HG03139 (cell line): ENCODE results near the gene MIEN1.
"Not testable (repeated sequence)": the region's sequence is repeated elsewhere in the genome, so short reads cannot be mapped to it uniquely, and the experiment has no call there.

Experiments
- ATAC-seq: cut with Tn5 transposase; IDR thresholded peaks from one replicate; pipeline ENCODE4 v1.9.1; 2021; ENCODE audit not compliant: unreplicated experiment

MIEN1 gene, protein sequence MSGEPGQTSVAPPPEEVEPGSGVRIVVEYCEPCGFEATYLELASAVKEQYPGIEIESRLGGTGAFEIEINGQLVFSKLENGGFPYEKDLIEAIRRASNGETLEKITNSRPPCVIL

DNA sequence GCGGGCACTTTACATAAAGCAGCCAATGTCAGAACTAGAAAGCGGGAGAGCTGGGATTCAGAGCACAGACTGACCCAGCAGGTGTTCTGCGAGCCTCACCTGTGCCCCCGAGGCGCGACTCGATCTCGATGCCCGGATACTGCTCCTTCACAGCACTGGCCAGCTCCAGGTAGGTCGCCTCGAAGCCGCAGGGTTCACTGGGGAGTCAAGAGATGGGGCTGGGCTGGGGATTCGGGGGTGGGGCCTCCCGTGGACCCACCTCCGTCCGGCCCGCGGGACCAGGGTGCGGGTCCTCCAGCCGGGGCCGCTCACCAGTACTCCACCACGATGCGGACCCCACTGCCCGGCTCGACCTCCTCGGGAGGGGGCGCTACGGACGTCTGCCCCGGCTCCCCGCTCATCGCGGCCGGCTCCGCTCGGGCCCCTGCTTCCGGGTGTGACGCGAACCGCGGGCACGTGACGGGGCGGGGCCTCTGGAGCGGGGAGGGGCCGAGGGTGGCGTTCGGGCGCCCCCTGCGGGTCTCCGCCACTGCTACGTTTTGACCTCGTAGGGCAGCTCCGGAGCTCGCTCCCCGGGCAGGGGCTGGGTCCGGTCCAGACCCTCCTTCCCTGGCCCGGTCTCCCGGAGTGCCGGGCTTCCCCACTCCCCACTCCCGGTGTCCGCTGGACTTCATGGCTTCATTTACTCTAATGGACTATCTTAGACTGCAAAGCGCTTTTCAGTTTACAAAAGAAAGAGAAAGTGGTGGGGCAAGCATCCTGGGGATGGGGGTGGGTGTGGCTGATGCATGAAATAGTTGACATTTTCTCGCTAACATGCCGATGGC lies at the start of gene MIEN1:
TSS of gene MIEN1 (minus strand) at position 438 of the 827 bp plus-strand sequence. CDS start at position 401, 37 bp downstream.
- peak; percentile 80 for ATAC-seq

DNA sequence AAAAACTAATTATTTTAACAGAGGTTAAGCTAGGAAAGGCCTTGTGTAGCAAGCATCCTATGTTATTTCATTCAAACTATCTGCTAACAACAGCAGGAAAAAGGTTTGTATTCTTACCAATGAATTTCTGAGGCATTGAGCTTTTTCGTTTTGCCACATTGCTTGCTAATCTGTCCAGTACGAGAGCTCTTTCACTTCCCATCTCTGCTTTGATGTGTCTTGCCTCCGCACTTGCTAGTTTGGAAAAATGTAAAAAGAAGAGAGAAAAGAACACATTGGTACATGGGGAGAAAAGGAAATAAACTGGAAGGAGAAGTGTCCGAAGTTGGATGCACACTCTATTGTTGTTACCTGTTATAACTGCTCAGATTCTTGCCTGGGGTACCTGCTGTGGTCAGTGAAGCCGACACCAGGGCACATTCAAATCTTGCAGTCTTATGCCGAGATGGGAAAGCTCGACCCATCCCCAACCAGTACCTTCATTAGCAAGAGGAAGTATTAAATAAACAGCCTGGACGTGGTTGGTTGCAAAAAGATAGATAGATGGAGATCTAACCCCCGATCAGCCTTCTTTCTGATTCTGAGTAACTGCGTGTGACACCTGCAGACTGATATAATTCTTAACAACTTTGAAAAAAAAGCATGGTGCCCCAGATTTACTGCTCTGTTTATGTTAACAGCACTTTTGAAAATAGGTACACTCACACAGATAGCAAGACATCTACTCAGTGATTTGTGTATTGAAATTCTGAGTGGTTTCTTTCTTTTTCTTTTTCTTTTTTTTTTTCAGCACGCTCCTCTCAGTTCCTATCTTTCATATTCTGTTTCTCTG lies 47.4 kb upstream of the MIEN1 start:
- ATAC-seq = no peak

DNA sequence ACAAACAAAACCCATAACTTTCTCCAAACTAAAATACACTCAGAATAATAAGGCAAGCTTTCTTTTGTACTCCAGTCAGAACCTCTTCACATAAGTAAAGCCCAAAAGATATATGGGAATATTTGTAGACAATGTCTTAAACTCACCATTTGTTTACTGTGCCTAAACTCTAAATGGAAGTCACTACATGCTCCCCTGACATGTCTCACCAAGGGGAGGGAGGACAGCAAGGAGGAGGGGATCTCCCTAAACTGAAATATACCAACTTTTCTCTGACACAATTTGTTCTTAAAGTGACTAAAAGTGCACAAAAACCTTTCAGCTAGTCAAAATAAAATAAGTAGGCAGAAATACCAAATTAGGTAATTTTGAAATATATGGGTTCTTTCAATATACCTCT lies 45.9 kb upstream of the MIEN1 start:
- no peak for ATAC-seq

DNA sequence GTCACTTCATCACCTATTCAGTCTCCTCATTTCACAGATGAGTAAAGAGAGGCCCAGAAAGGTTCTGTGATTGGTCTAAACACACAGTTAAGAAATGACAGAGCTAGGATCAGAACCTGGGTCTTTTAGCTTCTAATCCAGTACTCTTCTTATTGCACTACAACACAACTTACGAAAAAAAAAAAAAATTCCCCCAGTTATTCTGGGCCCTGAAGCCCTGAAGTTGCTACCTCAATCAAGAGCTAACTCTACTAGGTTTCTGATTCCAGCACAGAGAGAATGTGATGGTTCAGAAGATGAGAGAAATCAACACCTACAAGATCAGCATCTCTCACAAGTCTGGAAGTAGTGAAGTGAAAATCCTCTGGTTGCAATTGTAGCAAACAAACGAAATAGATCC lies 44.7 kb upstream of the MIEN1 start:
- ATAC-seq = no peak

DNA sequence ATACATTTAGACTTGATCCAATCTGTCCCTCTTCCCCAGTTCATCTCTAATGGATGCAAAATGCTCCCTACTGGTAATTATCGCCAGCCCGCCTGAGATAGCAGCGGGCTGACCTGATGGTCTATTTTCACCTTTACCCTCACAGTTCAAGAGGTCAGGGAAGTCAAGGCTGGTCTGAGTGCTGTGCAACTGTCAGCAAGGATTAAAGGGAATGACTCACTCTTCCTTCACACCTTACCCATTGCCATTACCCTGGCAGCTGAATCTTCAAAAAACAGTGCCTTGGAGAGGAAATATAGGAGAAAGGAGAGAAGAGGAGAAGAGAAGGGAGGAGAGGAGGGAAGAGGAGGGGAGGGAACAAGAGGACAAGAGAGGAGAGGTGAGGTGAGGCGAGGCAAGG lies 43.7 kb upstream of the MIEN1 start:
- ATAC-seq = no peak

DNA sequence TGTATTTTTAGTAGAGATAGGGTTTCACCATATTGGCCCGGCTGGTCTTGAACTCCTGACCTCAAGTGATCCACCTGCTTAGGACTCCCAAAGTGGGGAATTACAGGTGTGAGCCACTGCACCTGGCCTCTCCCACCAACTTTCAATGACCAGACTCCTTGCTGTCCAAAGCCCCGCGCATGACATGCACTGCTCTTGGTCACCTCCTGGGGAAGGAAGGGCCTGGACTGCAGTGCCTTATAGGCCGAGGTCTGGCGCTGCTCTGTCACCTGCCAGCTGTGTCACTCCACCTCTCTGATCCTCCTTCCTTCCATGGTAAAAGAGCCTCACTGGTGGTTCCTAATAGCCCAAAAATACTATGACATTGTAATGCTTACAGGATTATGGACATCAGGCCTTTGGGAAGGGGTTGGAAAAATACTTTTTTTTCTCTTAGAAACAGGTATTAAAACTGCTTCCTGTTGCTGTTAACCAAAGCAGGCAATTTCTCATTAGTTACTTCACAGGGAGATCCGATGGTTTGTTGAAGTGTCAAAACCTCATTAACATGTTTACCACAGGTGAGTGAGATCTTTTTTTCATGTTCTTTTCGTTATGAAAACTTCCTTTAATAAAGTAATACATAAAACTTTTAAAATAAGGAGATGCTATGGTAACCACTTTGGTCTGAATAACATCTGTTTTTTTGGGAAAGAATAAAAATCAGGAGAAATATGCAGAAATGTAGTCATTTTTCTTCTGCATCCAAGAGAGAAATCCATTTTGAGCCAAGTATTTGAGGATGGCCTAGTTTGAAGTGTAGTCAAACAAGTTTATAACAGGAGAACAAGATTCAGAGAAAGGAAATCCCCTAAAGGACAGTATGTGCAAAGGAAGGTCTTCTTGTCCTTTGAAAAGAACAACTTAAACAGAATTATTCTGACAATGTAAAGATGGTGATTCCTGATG lies 42.9 kb upstream of the MIEN1 start:
- ATAC-seq = no peak

DNA sequence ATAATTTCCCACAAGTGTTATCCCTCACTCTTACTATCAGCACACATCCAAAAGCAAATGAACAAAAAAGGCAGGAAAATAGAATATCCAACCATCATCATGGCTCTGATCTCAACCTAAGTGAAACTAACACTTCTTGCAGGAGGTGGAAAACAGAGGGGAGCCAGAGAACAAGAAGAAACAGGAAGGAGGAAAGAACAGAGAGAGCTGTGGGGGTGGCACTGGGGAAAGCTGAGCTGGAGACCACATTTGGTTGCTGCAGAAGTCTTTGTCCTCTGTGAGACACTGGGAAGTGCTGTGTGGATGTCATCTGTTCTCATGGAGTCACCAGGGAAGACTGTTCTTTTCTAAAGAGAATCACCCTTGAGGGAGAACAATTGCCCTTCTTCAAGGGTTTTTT lies 42.1 kb upstream of the MIEN1 start:
- no peak for ATAC-seq

DNA sequence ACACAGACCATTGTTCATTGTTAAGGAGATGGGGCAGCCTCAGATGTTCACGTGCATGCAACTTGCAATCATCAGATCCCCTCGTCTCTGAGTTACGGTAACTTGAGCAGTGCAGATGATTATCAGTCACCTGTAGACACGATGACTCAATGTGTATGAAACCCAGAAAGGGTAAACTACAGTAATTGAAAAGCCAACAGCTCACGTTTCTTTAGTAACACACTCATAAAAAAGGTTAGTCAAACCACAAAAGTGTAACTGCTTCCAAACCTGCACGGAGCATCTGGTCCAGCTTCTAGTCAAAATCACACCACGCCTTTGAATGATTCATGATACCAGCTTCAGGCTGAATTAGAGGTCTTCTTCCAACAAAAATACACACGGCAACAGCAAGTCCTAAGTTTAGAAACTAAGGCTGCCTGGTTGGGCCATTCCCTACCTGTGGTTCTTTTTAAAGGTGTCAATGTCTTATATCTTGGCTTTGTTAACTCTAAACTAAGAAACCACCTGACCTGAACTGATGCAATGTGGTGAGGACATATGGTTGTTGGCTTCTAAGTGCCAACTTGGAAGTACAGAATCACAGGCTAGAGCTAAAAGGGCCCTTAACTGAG lies 39.7 kb upstream of the MIEN1 start:
- peak; percentile 47 for ATAC-seq

DNA sequence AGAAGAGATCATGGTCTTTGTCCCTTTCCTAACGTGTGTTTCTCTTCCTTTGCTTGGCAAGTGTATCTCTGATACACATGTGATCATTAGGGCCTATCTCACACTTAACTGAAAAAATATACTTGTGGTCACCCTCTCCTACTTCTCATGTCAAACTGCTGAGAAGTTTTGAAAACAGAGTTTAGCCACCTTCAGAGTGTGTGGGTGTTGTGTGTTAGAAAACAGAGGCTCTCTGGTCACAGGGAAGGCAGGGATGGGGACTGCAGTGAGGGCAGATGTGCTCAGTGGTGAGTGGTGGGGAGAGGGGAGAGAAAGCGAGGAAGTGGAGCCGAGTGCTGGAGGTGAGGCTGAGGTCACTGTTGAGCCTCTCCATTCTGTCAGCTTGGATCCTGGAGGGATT lies 36.8 kb upstream of the MIEN1 start:
- no peak for ATAC-seq

DNA sequence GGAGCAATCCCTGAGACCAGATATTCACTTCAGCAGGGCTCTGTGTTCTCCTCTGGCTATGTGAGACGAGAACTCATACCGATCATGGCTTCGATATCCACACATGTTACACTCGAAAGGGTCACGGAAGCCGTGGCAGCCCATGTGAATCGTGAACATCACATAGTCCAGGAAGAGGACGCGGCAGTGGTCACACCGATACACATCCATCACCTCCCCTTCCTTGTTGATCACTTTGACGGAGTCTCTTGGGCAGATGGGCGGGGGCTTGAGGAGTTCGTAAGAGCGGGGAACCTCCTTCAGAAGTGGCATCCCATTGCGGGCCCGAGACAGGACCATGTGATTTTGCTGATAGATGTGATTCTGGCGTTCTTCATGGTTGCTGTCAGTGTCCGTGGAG lies 35.4 kb upstream of the MIEN1 start:
- ATAC-seq = no peak

DNA sequence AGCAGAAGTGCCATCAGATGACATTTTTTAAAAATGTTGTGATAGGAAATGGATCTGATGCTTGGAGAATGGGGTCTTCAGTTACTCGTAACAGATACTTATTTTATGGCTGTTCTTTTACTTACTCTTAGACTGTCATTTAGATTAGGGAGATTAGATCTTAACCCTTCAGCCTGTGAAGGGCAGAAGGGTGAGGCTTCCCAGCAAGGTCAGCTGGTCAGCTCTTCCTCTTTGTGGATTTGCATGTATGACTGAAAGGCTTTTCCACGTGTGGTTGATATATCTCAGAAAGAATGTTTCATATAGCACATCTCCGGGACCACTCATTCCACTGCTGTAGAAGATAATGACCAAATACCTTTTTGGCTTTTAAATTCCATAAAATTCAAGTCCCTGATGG lies 34.8 kb upstream of the MIEN1 start:
- no peak for ATAC-seq

DNA sequence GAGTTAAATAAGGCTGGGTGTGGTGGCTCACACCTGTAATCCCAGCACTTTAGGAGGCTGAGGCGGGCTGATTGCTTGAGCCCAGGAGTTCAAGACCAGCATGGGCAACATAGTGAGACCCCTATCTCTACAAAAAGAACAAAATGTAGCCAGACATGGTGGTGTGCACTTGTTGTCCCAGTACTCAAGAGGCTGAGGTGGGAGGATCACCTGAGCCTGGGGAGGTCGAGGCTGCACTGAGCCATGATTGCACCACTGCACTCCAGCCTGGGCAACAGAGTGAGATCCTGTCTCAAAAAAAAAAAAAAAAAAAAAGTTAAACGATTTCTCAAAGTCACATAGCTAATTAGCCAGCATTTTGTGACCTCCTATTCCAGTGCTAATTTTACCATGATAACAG lies 33.8 kb upstream of the MIEN1 start:
- ATAC-seq = not testable (repeated sequence)

DNA sequence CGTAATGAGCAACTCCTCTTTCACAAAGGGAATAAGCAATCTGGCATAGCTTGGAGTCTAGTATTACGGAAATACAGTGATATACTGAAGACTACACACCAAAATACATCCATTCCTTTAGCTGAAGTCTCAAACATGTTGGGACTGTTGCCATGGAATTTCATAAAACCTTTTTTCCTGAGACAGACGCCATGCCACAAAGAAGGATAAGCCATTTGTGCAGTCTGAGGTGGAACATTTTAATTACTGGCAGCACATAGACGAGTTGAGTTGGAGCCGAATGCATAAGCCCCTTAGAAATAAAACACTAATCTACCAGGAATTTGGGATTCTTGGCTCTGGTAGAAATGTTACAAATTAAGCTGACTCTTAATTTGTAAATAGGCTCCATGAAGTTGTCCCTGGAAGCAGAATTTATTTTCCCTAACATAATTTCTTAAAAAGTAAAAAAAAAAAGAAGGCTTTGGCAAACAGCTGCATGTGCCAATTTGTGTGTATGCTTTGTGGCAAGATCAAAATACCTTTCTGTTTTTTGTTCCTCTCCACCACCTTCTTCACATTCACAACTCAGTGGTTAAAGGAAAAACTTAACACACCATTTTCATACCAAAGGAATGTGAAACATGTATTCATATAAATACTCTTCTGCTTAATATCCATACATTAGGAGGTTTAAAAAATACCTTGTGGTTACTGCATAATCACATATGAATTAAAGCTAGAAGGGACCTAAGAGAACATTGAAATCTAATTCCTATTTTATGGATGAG lies 32.9 kb upstream of the MIEN1 start:
- no peak for ATAC-seq

DNA sequence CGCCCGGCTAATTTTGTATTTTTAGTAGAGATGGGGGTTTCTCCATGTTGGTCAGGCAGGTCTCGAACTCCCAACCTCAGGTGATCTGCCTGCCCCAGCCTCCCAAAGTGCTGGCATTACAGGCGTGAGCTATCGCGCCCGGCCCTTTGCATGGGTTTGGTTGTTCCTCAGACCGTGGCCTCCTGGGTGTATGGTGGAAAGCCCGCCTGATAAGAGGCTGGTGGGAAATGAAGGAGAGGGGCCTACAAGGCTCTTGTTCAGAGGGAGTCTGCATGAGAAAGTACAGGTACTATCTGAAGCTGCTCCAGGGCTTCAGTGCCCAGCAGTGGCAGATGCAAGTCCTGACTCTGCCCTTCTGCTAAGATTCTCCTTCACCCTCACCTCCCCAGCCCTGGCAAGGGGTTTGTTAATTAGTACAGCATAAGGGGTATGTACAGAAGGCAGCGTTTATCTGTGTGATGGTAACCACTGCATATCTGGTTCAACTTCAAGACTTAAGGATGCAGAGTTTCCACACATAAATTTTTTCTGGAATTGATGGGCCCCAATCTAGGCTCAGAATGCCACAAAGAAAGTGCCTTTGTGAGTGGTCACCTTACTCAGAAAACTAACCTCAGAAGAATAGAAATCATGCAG lies 31.6 kb upstream of the MIEN1 start:
- ATAC-seq = no peak

DNA sequence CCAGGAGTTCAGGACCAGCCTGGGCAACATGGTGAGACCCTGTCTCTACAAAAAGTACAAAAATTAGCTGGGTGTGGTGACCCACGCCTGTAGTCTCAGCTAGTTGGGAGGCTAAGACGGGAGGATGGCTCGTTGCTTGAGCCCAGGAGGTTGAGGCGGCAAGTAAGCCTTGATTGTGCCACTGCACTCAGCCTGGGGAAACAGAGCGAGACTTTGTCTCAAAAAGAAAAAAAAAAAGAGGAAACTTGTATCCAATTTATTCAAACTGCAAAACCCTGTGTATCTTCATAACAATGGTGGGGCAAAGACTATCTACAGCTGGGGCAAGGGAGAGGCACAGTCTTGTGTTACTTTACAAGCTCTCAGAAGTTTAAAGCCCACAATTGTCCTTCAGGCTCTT lies 28.9 kb upstream of the MIEN1 start:
- ATAC-seq = no peak

DNA sequence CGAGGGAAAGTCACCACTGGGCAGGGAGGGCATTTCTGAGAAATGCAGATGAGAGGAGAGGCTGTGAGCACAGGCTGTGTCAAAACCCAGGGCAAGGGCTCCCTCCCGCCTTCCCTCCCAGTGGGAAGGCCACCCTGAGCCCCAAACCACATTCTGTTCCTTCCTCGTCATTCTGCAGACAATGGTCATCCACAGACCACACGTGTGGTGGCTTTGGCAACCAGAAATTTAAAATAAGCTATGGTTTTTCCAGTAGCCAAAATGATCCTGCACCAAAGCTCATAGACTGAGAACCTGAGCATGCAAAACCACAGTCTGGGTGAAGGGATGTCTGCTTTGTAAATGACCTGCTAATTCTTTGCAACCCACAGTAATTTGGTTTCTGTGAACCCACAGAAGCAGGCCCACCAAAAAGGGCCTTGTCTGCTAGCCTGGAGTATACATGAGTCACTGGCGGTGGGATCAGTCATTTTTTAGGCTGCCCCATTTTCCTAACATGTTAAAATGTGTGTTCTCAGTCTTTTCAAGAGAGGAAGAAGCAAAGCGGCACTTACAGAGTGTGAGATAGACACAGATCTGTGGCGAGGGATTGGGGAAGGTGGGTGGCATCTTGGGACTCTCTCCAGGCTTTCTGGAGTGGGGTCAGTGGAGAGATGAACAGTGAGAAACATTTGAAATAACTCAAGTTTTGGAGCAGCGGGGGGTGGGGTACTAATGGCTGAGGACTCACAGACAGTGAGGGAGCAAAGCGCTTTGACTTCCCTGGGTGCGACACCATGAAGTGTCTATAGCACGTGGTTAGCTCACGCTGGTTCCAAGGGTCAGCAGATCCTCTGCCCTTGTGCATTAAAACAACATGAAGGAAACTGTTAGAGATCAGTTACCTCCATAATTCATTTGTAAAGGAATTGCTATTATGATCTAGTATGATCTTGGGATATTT lies 27.9 kb upstream of the MIEN1 start:
- ATAC-seq = no peak

DNA sequence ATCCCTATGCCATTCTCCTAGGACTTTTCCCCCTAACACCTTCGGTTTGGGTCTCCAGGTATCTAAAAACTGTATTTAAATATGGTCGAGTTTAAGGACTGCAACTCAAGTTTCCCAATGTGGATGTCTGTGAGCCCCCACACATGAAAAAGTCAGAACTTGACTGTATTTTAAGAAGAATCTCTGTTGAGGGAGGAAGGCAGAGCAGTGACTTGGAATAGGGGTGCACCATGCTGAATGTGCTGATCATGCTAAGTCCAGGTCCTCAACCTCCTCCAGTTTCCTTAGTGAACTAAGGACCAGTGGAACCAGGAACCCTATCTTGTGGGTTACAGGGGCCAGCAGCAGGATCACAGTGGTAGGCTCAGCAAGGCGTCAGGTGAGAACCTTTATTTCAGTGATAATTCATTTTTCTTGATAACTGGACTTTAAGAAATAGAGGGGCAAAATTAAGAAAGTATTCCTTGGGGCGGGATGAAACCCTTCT lies 26.9 kb upstream of the MIEN1 start:
- no peak for ATAC-seq
